Adipose tissue (tissue), 3 donors: ENCODE measurements around the gene GTF3C1. TPM values are rescaled to one million over a fixed set of nuclear protein-coding genes. Genes with fewer than 3 reads are reported as not detected.
"Not testable (repeated sequence)": the region's sequence is repeated elsewhere in the genome, so short reads cannot be mapped to it uniquely, and the experiment has no call there.

ENCODE experiments used
- H3K27ac ChIP-seq: one replicate; pipeline ENCODE4 v1.5.1; 2013; ENCODE audit warnings: low read depth, low read length
- WGBS, 3 donors: extraction: QIAGEN DNeasy Blood & Tissue Kit; methylation state at CpG; one replicate each; pipeline ENCODE4 v1.1.7; 2013; 5-methylcytosine and 5-hydroxymethylcytosine counted together
- polyA plus RNA-seq, 3 donors: library from polyadenylated mRNA; stranded (reverse); fragments of 200-250 nt; gene quantifications; one replicate each; pipeline ENCODE4 v1.2.3, GENCODE V29; 2013
- donor health status: healthy with polysubstance abuse.
- donor health status: Bipolar disorder and iron deficiency.
- donor health status: healthy.

The GTF3C1 gene
- polyA plus RNA-seq, 3 donors, result 26.2 to 31.3 (median 30.7) TPM

DNA sequence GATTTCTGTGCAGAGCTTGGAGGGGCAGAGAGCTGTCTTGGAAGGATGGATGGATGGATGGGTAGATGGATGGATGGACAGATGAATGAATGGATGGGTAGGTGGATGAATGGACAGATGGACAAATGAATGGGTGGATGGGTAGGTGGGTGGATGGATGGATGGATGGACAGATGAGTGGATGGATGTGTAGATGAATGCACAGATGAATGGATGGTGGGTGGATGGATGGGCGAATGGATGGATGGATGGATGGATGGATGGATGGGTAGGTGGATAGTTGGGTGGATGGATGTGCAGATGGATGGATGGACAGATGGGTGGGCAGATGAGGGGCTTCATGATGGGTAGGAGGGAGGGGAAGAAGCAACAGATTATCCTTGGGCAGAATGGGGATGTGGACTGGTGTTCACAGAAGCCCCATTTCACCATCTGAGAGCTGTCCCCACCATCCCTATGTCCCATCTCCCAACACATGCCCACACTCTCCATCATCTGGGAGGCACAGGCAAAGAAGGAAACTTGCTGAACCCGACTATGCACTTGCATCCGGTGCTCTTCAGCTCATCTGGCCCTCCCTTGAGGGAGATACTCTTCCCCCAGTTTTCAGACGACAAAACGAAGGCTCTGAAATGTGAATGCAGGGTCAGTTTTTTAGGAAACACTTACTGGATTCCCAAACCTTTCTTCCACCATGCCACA is 90.6 kb downstream of the GTF3C1 start:
- WGBS, 3 donors, result 77 to 86% (median 83%) methylated on average over 5 of the region's 5 CpGs
- H3K27ac ChIP-seq, result no peak overlapping the region

DNA sequence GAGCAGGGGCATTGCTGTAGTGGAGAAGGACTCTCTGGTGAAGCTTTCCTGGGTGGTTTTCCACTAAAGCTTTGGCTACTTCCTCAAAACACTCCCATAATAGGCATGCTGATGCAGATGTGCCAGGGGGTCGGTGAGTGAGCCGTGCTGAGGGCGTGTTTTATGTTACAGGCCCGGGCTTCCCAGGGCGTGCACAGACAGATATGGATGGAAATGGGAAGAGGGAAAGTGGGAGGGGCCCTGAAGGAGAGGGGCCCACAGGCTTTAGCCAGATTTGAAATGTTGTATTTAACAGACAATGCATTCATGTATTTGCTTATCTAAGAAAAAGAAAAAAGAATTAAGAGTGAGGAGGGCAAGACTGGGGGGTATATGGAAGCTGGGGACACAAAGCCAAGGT is 91.5 kb downstream of the GTF3C1 start:
- H3K27ac ChIP-seq, result no peak overlapping the region
- WGBS, 3 donors, result 54 to 66% (median 56%) methylated on average over 5 of the region's 5 CpGs

DNA sequence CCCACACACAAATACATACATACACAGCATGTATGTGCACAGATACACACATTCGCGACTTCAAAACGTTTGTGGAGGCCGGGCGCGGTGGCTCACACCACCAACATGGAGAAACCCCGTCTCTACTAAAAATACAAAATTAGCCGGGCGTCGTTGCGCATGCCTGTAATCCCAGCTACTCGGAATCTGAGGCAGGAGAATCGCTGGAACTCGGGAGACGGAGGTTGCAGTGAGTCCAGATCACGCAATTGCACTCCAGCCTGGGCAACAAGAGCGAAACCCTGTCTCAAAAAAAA is 92.2 kb downstream of the GTF3C1 start:
- 88 to 91% (median 88%) methylated on average over 17 of the region's 17 CpGs for WGBS, 3 donors
- H3K27ac ChIP-seq, result not testable (repeated sequence)

DNA sequence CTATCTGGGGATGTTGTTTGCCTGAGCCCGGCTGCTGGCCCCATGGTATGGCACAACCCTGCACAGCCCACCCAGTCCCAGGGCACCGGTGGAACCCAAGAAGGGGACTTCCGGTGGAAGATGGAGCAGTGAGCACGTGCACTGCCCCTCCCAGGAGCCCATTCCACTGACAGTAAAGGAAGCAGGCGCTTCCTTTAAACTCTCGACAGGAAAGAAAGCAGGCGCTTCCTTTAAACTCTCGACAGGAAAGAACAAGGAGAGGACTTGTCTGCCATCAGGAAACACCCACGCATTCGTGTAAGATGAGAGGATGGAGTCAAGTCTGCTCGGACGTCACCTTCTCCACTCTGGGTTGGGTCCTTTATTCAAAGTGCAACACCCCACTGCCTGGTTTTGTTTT is 94.0 kb downstream of the GTF3C1 start:
- H3K27ac ChIP-seq, result no peak overlapping the region
- WGBS, 3 donors, result 16 to 55% (median 22%) methylated on average over 12 of the region's 12 CpGs

DNA sequence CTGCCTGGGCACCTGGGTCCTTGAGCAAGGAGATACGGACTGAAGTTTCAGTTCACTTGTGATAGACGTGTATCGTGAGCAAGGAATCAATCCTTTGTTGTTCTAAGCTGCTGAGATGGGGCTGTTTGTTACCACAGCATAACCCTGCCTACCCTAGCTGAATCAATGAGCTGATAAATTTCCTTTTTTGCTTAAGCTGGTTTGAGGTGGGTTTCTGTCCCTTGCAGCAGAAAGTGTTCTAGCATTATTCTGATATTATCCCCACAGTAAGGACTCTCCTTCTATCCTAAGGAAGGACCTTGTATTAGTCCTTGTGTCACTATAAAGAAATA is 96.3 kb downstream of the GTF3C1 start:
- WGBS, 3 donors, result 81 to 98% (median 95%) methylated on average over 3 of the region's 3 CpGs
- no peak overlapping the region for H3K27ac ChIP-seq

DNA sequence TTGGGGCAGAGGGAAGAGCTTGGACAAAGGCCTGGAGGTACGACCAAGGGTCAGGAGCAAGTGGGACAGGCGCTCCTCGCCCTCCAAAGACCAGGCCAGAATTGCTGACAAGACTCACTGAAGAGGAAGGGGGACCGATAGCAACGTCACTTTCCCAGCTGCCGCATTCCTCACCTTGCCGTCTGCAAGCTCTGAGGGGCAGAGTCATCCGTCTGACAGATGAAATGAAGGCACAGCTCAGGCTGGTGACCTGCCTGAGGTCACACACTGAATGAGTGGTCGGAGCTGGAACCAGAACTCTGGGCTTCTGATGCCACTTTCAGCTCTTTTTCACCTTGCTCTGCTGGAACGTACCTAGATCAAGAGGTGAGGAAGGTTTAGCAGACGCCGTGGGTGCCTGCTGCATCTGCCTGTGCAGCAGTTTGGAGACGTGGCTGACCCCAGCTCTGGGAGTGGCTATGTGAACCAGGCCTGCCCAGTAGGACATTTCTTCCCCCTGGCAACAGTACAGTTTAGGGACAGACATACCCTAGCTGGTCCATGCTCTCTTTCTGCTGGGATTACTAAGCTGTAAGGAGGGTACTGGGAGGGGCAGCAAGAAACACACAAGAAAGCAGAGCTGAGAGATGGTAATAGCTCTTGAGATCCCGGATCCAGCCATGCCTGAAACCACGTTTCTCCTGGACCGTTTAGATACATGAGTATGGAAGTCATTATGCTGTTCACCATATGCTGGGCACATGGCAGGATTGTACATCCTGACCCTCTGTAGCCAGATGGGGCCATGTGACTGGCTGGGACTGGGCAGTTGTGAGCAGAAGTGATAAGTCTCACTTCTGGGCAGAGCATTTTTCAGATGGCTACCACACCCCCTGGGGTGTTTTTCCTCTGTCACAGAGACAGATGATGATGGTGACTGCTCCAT is 96.9 kb downstream of the GTF3C1 start:
- WGBS, 3 donors, result 51 to 85% (median 80%) methylated on average over 16 of the region's 16 CpGs

DNA sequence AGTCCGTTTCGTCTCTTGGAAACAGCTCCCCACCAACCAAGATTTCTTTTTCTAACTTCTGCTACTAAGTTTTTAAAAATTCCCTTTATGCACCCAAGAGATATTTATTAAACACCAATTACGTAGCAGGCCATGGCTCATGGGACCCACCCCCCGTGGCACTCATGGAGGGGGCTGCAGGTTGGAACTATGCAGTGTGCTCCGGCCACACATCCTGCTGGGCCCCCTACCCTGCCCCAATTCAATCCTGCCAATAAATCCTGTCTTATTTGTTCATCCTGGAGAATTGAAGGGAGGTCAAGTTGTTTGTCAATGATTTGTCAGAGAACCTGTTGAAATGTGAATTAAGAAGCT is 99.5 kb downstream of the GTF3C1 start:
- H3K27ac ChIP-seq, result no peak overlapping the region

More for the DNA sequence above, 96.9 kb downstream of the GTF3C1 start:
- no peak overlapping the region for H3K27ac ChIP-seq

DNA sequence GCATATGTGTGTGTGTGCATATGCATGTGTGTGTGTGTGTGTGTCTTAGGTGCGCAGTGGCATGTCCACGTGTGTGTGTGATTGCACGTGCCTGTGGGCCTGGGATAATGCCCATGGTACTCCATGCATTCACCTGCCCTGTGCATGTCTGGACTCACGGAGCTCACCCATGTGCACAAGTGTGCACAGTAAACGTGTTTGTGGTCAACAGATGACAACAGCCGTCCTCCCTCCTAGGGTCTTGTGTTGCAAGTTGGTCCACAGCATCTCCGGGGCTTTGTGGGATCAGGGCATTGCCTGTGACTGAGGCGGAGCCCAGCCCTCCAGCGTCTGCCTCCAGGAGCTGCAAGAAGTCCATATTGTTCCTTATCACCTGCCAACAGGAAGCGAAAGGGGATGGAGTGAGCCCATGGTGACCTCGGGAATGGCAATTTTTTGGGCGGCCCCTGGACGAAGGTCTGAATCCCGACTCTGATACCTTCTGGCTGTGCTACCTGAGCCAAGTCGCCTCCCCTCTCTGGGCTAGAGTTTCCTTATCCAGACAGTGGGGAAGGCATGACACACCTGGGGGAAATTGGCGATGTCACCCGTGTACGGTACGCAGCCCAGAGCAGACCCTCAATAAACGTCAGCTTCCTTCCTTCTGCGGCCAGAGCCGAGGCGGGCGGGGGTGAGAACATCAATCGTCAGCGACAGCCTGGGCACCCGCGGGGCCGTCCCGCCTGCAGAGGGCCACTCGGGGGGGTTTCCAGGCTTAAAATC is 100.1 kb downstream of the GTF3C1 start:
- no peak overlapping the region for H3K27ac ChIP-seq
- WGBS, 3 donors, result 19 to 33% (median 21%) methylated on average over 28 to 31 of the region's 31 CpGs

More for the DNA sequence above, 99.5 kb downstream of the GTF3C1 start:
- 7 to 12% (median 8%) methylated on average over 5 of the region's 5 CpGs for WGBS, 3 donors

DNA sequence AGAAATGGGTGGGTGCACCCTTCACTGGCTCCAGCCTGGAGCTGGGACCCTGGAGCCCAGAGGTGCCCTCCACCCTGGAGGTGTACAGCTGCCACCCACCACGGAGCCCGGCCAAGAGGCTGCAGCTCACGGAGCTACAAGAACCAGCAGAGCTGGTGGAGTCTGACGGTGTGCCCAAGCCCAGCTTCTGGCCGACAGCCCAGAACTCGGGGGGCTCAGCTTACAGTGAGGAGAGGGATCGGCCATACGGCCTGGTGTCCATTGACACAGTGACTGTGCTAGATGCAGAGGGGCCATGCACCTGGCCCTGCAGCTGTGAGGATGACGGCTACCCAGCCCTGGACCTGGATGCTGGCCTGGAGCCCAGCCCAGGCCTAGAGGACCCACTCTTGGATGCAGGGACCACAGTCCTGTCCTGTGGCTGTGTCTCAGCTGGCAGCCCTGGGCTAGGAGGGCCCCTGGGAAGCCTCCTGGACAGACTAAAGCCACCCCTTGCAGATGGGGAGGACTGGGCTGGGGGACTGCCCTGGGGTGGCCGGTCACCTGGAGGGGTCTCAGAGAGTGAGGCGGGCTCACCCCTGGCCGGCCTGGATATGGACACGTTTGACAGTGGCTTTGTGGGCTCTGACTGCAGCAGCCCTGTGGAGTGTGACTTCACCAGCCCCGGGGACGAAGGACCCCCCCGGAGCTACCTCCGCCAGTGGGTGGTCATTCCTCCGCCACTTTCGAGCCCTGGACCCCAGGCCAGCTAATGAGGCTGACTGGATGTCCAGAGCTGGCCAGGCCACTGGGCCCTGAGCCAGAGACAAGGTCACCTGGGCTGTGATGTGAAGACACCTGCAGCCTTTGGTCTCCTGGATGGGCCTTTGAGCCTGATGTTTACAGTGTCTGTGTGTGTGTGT is 100.9 kb downstream of the GTF3C1 start:
- H3K27ac ChIP-seq, result no peak overlapping the region
- 73 to 87% (median 84%) methylated on average over 19 of the region's 19 CpGs for WGBS, 3 donors

DNA sequence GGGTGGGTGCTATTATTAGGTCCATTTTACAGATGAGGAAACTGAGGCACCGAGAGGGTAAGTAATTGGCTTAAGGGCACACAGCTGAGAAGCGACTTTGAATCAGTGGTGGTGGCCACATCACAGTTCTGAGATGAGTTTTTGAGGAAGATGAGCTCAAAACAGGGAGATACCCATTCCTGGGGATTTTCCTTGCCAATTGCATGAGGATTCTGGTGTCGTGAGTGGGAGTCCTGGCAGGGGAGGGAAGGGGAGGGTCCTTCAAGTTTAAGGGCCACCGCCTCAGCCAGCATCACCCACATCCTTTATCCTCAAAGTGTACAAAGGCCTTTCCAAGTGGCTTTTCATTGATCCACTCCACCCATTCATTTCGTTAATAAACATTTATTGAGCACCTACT is 102.4 kb downstream of the GTF3C1 start:
- no peak overlapping the region for H3K27ac ChIP-seq
- WGBS, 3 donors, result 87 to 96% (median 94%) methylated on average over 5 of the region's 5 CpGs

DNA sequence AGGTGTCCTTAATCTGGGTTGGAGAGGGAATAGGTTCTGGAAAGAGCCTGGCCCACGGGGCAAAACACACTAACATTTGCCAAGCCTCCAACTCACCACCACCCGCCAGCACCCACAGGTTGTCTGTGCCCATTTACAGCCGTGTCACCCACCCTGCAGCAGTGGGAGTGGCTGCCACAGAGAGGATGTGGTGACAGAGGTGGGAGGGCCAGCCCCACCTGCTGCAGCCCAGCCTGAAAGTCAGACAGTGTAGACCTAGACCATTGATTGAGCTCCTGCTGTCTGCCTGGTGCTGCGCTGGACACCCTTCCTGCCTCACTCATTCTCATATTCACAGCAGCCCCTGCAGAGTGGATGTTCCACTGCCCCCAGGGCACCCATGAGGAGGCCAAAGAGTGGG is 103.0 kb downstream of the GTF3C1 start:
- H3K27ac ChIP-seq, result no peak overlapping the region
- WGBS, 3 donors, result 59 to 82% (median 74%) methylated on average over 4 of the region's 4 CpGs

DNA sequence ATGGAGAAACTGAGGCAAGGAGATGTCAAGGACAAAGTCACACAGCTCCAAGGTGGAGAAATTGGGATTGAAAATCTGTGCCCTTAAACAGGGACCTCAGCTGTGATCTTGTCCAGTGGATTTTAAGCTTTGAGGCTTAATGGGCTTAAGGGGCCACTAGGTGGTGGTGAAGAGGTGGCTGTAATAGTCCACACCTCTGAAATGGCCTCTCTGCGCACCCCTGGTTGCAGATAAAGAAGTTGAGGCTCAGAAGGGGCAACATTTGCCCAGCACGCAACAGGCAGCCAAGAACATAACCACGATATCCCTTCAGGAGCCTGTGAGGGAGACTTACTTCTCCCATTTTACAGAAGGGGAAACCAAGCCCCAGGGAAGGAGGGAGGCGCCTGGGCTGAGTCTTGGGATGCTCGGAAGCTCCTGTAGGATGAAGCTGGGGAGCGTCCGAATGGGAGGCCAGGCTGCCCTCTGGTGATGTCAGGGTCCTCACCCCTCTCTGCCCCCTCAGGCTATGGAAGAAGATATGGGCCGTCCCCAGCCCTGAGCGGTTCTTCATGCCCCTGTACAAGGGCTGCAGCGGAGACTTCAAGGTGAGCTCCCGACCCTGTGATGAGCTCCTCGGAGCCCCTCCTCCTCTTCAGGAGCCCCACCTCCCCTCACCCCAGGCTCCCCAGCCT is 104.1 kb downstream of the GTF3C1 start:
- no peak overlapping the region for H3K27ac ChIP-seq
- WGBS, 3 donors, result 87 to 94% (median 92%) methylated on average over 12 of the region's 12 CpGs

DNA sequence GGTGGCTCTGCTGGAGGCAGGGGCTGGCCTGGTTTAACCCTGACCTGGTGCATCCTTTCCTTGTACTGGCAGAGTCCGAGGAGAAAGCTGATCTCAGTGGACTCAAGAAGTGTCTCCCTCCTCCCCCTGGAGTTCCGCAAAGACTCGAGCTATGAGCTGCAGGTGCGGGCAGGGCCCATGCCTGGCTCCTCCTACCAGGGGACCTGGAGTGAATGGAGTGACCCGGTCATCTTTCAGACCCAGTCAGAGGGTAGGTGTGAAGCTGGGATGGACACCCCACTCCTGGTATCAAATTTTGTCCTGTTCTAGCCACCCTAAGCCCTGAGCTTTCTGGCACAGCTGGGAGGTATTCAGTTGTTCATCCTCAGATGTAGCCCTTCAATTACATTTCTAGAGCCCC is 105.2 kb downstream of the GTF3C1 start:
- H3K27ac ChIP-seq, result no peak overlapping the region
- whole genome bisulfite sequencing, 3 donors, result 91 to 97% (median 95%) methylated on average over 5 of the region's 5 CpGs

DNA sequence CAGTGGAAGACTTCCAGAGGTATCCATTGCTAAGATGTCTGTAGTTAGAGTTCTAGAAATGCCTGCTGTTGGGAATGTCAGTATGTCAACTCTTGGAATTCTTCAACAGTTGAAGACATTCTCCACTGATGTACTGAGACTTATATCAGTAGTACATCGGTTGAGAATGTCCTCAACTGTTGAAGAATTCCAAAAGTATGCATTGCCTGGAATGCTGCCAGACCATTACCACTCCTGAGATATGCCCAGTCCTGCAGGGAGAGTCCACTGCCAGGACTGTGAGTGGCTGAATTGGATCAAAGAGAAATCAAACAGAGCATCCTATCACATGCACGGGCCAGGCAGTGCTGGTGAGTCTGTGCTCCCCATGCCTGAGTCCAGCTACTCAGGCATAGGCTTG is 105.7 kb downstream of the GTF3C1 start:
- WGBS, 3 donors, result 58 to 76% (median 69%) methylated on average over 2 of the region's 2 CpGs
- H3K27ac ChIP-seq, result no peak overlapping the region

DNA sequence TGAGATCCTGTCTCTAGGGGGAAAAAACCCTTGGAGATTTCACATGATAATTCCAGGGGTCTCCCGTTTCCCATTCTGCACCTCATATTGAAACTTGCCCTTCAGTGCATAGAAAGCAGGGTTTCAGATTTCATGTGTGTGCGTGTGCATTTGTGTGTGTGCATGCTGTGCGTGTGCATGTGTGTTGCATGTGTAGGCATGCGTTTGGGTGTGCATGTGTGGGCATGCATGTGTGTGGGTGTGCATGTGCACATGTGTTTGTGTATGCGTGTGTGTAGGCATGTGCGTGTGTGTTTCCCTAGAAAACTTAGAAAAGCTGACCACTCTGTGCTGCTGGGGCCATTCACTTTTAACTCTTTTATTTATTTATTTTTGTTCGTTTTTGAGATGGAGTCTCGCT is 107.7 kb downstream of the GTF3C1 start:
- WGBS, 3 donors, result 89 to 92% (median 92%) methylated on average over 8 of the region's 8 CpGs
- H3K27ac ChIP-seq, result no peak overlapping the region

DNA sequence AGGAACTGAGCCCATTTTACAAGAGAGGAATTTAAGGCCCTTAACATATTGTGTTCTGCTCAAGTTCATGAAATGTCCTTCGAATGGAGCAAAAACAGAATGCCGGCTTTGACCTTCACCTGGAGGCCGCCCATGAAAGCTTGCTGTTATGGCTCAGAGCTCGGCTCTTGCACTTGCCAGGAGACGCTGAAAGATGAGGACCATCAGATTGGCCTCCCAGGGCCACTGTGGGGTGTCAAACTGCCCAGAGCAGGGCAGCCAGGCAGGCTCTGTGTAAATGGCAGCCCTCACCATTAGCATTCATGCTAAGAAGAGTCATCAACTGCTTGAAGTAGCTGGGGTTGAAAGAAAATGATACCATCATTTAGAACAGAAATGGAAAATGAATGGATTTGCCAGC is 108.4 kb downstream of the GTF3C1 start:
- 76 to 90% (median 79%) methylated on average over 5 of the region's 5 CpGs for WGBS, 3 donors
- H3K27ac ChIP-seq, result no peak overlapping the region

DNA sequence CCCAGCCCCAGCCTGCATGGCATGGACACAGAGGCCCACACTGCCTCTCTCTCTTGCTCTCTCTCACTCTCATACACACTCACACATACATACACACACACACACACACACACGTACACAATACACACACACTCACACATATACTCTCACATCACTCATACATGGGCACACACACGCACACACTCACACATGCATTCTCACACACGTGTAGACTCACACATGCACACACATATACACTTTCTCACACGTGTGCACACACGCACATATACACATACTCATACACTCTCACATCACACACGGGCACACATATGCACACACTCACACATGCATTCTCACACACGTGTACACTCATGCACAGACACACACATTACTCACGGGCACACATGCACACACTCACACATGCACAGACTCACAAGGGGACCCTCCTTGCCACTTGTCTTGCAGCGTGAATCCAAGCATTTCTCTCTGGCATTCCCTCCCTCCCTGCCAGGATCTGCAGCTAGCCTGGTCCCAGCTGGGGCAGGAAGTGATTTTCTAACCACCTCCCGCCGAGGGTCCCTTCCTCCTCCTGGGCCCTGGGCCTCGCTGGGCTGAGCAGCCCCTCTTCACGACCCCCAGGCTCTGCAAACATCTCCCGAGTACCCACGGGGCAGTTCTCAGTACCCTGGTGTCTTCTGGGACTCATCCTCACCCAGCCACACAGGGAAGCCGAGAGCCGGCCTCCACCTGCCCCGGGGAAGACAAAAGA is 110.3 kb downstream of the GTF3C1 start:
- 61 to 71% (median 71%) methylated on average over 18 of the region's 18 CpGs for WGBS, 3 donors
- H3K27ac ChIP-seq, result no peak overlapping the region
